Measurements from ENCODE around the gene NTRK1.

GRCh38 chr1:156815307-156815826 is 45.3 kb upstream of the NTRK1 start:
- no peak for TF ChIP-seq CTCF (IDR thresholded peaks at IDR 0.05)
- TF ChIP-seq POLR2A (IDR thresholded peaks at IDR 0.05) = no peak

All from thyroid gland (tissue), 4 donors.